GM23248 (cell line): ENCODE measurements around the gene NME3. TPM values are rescaled to one million over a fixed set of nuclear protein-coding genes. Genes with fewer than 3 reads are reported as not detected.

ENCODE experiments used
- DNase-seq: peaks from one replicate; pipeline ENCODE4 v3.0.0-alpha.2; 2015
- H2AFZ ChIP-seq: fragments of 200-600 bp; sonication (generic); 2 replicates; pipeline ENCODE4 v1.6.1; 2016; ENCODE audit warnings: antibody characterized with exemption
- H3F3A ChIP-seq: fragments of 200-600 bp; sonication (generic); 2 replicates; pipeline ENCODE4 v1.6.1; 2016; ENCODE audit warnings: mild to moderate bottlenecking, antibody characterized with exemption, mixed run types; ENCODE audit not compliant: insufficient read depth
- H3K27ac ChIP-seq: fragments of 200-600 bp; sonication (generic); 2 replicates; pipeline ENCODE4 v1.5.1; 2016; ENCODE audit warnings: mild to moderate bottlenecking
- H3K27me3 ChIP-seq: fragments of 200-600 bp; sonication (generic); replicated peaks from 2 replicates; pipeline ENCODE4 v1.6.1; 2016; ENCODE audit warnings: mild to moderate bottlenecking; ENCODE audit not compliant: insufficient read depth
- H3K36me3 ChIP-seq: fragments of 200-600 bp; sonication (generic); 2 replicates; pipeline ENCODE4 v1.6.1; 2016; ENCODE audit warnings: low read depth, mild to moderate bottlenecking
- H3K4me1 ChIP-seq: fragments of 200-600 bp; sonication (generic); 2 replicates; pipeline ENCODE4 v1.6.1; 2016; ENCODE audit warnings: mild to moderate bottlenecking; ENCODE audit not compliant: insufficient read depth
- H3K4me2 ChIP-seq: fragments of 200-600 bp; sonication (generic); one replicate; pipeline ENCODE4 v1.6.1; 2016; ENCODE audit warnings: mild to moderate bottlenecking; ENCODE audit not compliant: unreplicated experiment
- H3K4me3 ChIP-seq: fragments of 200-600 bp; sonication (generic); 2 replicates; pipeline ENCODE4 v1.5.1; 2016; ENCODE audit warnings: mild to moderate bottlenecking
- H3K79me2 ChIP-seq: fragments of 200-600 bp; sonication (generic); 2 replicates; pipeline ENCODE4 v1.6.1; 2016; ENCODE audit warnings: mild to moderate bottlenecking; ENCODE audit not compliant: insufficient read depth
- H3K9ac ChIP-seq: fragments of 200-600 bp; sonication (generic); 2 replicates; pipeline ENCODE4 v1.6.1; 2016; ENCODE audit warnings: mild to moderate bottlenecking
- H3K9me2 ChIP-seq: fragments of 200-600 bp; sonication (generic); 2 replicates; pipeline ENCODE4 v1.6.1; 2016; ENCODE audit warnings: mixed run types, mild to moderate bottlenecking, moderate library complexity; ENCODE audit not compliant: insufficient read depth
- H3K9me3 ChIP-seq: fragments of 200-600 bp; sonication (generic); one replicate; pipeline ENCODE4 v1.6.1; 2017; ENCODE audit warnings: low read depth
- H4K20me1 ChIP-seq: fragments of 200-600 bp; sonication (generic); 2 replicates; pipeline ENCODE4 v1.6.0; 2016; ENCODE audit not compliant: insufficient read depth
- EZH2 ChIP-seq: fragments of 200-600 bp; sonication (generic); IDR thresholded peaks from 2 replicates; pipeline ENCODE4 v1.6.1; 2018; ENCODE audit warnings: antibody characterized with exemption, mild to moderate bottlenecking; ENCODE audit not compliant: insufficient read depth, poor library complexity, severe bottlenecking
- EZH2phosphoT487 ChIP-seq: fragments of 200-600 bp; sonication (generic); IDR thresholded peaks from 2 replicates; pipeline ENCODE4 v1.6.1; 2018; ENCODE audit warnings: antibody characterized with exemption, moderate library complexity, mild to moderate bottlenecking, low read depth; ENCODE audit not compliant: insufficient read depth
- WGBS, 2 experiments: methylation state at CpG; one replicate each; pipeline ENCODE4 v1.1.6; 2015 to 2017; ENCODE audit warnings: low lambda C conversion rate in 2 of 2, low coverage in 1 of 2; ENCODE audit errors: missing lambda C conversion rate in 2 of 2; 5-methylcytosine and 5-hydroxymethylcytosine counted together
- in situ Hi-C: fragments of 300-500 bp; cut with MboI; formaldehyde crosslinking; loops from 2 replicates; pipeline ENCODE4 v1.15.0; 2020
- polyA plus RNA-seq: library from polyadenylated mRNA; unstranded; fragments of >200 nt; fragmentation: Nextera tagmentation; extraction: Ambion mirVana; gene quantifications from 2 replicates; pipeline ENCODE4 v1.2.1, GENCODE V29; 2016
- total RNA-seq: library from RNA; depleted of rRNA; stranded (reverse); fragments of >200 nt; shearing (Covaris generic); gene quantifications from 2 replicates; pipeline ENCODE4 v1.2.3, GENCODE V29; 2014

Gene NME3
- total and polyA plus RNA-seq, 2 experiments from 2014 or later: 45.3 to 55.4 TPM

GRCh38 chr16:1777375-1778199 is 6.2 kb upstream of the NME3 start:
- Histone ChIP-seq H3K9me2 (no peaks in the 10 kb centered on the region), H4K20me1 (no peaks in the 10 kb centered on the region), H3K4me2 (no peak overlapping the region), H3K36me3 (no peaks in the 10 kb centered on the region), H2AFZ (no peak overlapping the region), H3K27ac (no peak overlapping the region), H3K4me3 (no peak overlapping the region), H3K4me1 (0 out of 2 replicates have a peak, but pooled peaks cover 5% of the 10 kb centered on the region), H3F3A (0 out of 2 replicates have a peak, but pooled peaks cover 5% of the 10 kb centered on the region), H3K9me3 (no peaks in the 10 kb centered on the region), H3K27me3 (no peaks in the 10 kb centered on the region), H3K9ac (no peak overlapping the region), H3K79me2 (peaks cover 42% of the 10 kb centered on the region)
- TF ChIP-seq EZH2phosphoT487: no peak
- TF ChIP-seq EZH2: no peak
- in situ Hi-C loops: no loop called here
- whole genome bisulfite sequencing, 2 experiments: 82% methylated on average over 29 to 35 of the region's 36 CpGs
- no peak for DNase-seq

- Histone ChIP-seq H3K27ac (no peak overlapping the region), H3K36me3 (no peaks in the 10 kb centered on the region), H3K9ac (no peak overlapping the region), H3K9me2 (no peaks in the 10 kb centered on the region), H3K79me2 (peaks cover 48% of the 10 kb centered on the region), H3K4me2 (no peak overlapping the region), H3K4me3 (no peak overlapping the region), H4K20me1 (no peaks in the 10 kb centered on the region), H3K9me3 (no peaks in the 10 kb centered on the region), H3K4me1 (0 out of 2 replicates have a peak, but pooled peaks cover 5% of the 10 kb centered on the region), H3F3A (peaks cover 7% of the 10 kb centered on the region; the same call in 1 of the 2 replicates), H2AFZ (no peak overlapping the region), H3K27me3 (no peaks in the 10 kb centered on the region)
- 92 to 96% methylated on average over 19 to 22 of the region's 22 CpGs for WGBS, 2 experiments
- in situ Hi-C loops: no loop called here
- TF ChIP-seq EZH2: no peak
- TF ChIP-seq EZH2phosphoT487: no peak
- DNase-seq: no peak
Measured at GRCh38 chr16:1776991-1777374, 5.6 kb upstream of the NME3 start.

- Histone ChIP-seq H3K27ac (no peak overlapping the region), H3K9me3 (no peaks in the 10 kb centered on the region), H3K4me2 (no peak overlapping the region), H2AFZ (no peak overlapping the region), H3F3A (peaks cover 10% of the 10 kb centered on the region; the same call in 1 of the 2 replicates), H4K20me1 (no peaks in the 10 kb centered on the region), H3K9ac (no peak overlapping the region), H3K4me3 (no peak overlapping the region), H3K36me3 (no peaks in the 10 kb centered on the region), H3K27me3 (no peaks in the 10 kb centered on the region), H3K79me2 (peaks cover 50% of the 10 kb centered on the region), H3K4me1 (0 out of 2 replicates have a peak, but pooled peaks cover 5% of the 10 kb centered on the region), H3K9me2 (no peaks in the 10 kb centered on the region)
- TF ChIP-seq EZH2: no peak
- no peak for TF ChIP-seq EZH2phosphoT487
- in situ Hi-C loops: no loop called here
- WGBS, 2 experiments: 75 to 78% methylated on average over 13 of the region's 13 CpGs
- no peak for DNase-seq
Measured at GRCh38 chr16:1776672-1776955, 5.3 kb upstream of the NME3 start.

- no peak for TF ChIP-seq EZH2
- Histone ChIP-seq H3K4me3 (no peak overlapping the region), H3K9ac (no peak overlapping the region), H3K27ac (no peak overlapping the region), H2AFZ (no peak overlapping the region), H3K4me2 (no peak overlapping the region), H3K79me2 (peaks cover 46% of the 10 kb centered on the region), H3K9me2 (no peaks in the 10 kb centered on the region), H3K4me1 (0 out of 2 replicates have a peak, but pooled peaks cover 5% of the 10 kb centered on the region), H3K9me3 (no peaks in the 10 kb centered on the region), H4K20me1 (no peaks in the 10 kb centered on the region), H3K27me3 (no peaks in the 10 kb centered on the region), H3F3A (peaks cover 10% of the 10 kb centered on the region; the same call in 1 of the 2 replicates), H3K36me3 (no peaks in the 10 kb centered on the region)
- in situ Hi-C loops: no loop called here
- 84 to 93% methylated on average over 17 to 27 of the region's 28 CpGs for WGBS, 2 experiments
- no peak for DNase-seq
Measured at GRCh38 chr16:1775846-1776671, 4.7 kb upstream of the NME3 start.
